Muscle of leg (tissue), 11 donors: ENCODE measurements around the gene MLLT1. TPM values are rescaled to one million over a fixed set of nuclear protein-coding genes. Genes with fewer than 3 reads are reported as not detected.

Experiments
- DNase-seq: peaks from one replicate; pipeline ENCODE4 v3.0.0; 2013
- H3K27ac ChIP-seq: one replicate; pipeline ENCODE4 v1.5.1; 2013; ENCODE audit warnings: mild to moderate bottlenecking, low read length, control low read depth
- H3K27me3 ChIP-seq: one replicate; pipeline ENCODE4 v1.6.1; 2013; ENCODE audit warnings: low read length; ENCODE audit not compliant: control insufficient read depth, insufficient read depth
- H3K36me3 ChIP-seq: one replicate; pipeline ENCODE4 v1.6.1; 2013; ENCODE audit warnings: low read length; ENCODE audit not compliant: control insufficient read depth, insufficient read depth
- H3K4me1 ChIP-seq: one replicate; pipeline ENCODE4 v1.6.1; 2013; ENCODE audit warnings: low read length; ENCODE audit not compliant: control insufficient read depth, insufficient read depth
- H3K4me3 ChIP-seq: one replicate; pipeline ENCODE4 v1.5.1; 2013; ENCODE audit warnings: low read length, control low read depth
- H3K9me3 ChIP-seq: replicated peaks from 2 replicates; pipeline ENCODE4 v1.6.1; 2013; ENCODE audit warnings: low read depth, low read length; ENCODE audit not compliant: control insufficient read depth
- whole genome bisulfite sequencing: methylation state at CpG from one replicate; pipeline ENCODE4 v1.1.5; 2013; ENCODE audit warnings: missing lambda C conversion rate; ENCODE audit not compliant: insufficient coverage; 5-methylcytosine and 5-hydroxymethylcytosine counted together
- polyA plus RNA-seq, 8 donors: library from polyadenylated mRNA; unstranded; fragments of 120-200 nt; gene quantifications; one replicate each; pipeline versions ENCODE4 v1.2.1 to v1.2.3, GENCODE V29; 2013; ENCODE audit warnings: inconsistent platforms in 1 of 8, low replicate concordance in 1 of 8; ENCODE audit not compliant: insufficient read length in 8 of 8, insufficient read depth in 1 of 8
- total RNA-seq: library from RNA; stranded (reverse); fragments of 120-200 nt; gene quantifications from one replicate; pipeline ENCODE4 v1.2.4, GENCODE V29; 2013

The MLLT1 gene
- total and polyA plus RNA-seq, 9 donors: 11.9 to 63.4 (median 56.4) TPM

DNA sequence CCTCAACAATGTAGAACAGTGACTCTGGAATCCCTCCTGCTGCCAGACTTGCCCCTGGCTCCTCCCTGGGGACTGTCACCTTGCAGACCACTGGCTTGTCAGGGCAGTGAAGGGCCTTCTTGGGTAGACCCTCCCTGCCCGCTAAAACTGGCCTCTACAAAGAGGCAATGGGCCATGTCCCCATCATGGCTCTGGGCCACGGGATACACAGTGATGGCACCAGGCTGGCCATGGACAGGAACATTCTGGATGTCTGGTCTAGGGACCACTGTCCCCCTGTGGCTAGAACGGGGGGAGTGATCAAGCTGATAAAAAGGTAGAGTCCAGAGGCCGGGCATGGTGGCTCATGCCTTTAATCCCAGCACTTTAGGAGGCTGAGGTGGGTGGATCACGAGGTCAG, 83.4 kb downstream of the MLLT1 start:
- no peaks in the 10 kb centered on the region for H3K27me3 ChIP-seq
- H3K4me3 ChIP-seq: no peak overlapping the region
- no peak for DNase-seq
- peaks cover 26% of the 10 kb centered on the region for H3K9me3 ChIP-seq
- H3K4me1 ChIP-seq: peaks cover 13% of the 10 kb centered on the region
- no peak overlapping the region for H3K27ac ChIP-seq
- 98% methylated on average over 4 of the region's 5 CpGs for WGBS
- H3K36me3 ChIP-seq: peaks cover 8% of the 10 kb centered on the region

DNA sequence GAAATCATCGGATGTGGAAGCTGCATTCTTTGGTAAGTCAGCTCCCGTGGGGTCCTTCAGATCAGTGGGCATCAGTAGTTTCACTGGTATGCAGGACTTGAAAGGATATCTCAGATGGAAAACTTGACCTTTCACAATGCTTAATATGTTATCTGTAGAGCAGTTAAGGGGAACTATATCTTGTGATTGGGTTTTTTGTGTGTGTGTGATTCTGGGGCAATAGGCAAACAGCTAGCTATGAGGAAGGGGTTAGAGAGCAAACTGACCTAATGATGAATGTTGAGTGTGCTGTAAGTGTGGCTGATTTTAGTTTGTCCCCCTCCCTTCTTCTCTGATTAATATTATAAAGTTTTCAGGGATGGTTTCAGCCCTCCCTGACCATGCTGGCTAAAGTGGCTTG, 91.0 kb downstream of the MLLT1 start:
- Histone ChIP-seq H3K4me3 (no peak overlapping the region), H3K27me3 (no peaks in the 10 kb centered on the region), H3K4me1 (no peaks in the 10 kb centered on the region), H3K27ac (no peak overlapping the region), H3K36me3 (peaks cover 4% of the 10 kb centered on the region), H3K9me3 (peaks cover 59% of the 10 kb centered on the region)
- 100% methylated on average over 1 of the region's 2 CpGs for WGBS
- no peak for DNase-seq

- 96% methylated on average over 6 of the region's 6 CpGs for WGBS
- no peaks in the 10 kb centered on the region for H3K27me3 ChIP-seq
- no peak overlapping the region for H3K27ac ChIP-seq
- no peaks in the 10 kb centered on the region for H3K4me1 ChIP-seq
- DNase-seq: no peak
- H3K9me3 ChIP-seq: peaks cover 57% of the 10 kb centered on the region
- peaks cover 4% of the 10 kb centered on the region for H3K36me3 ChIP-seq
- H3K4me3 ChIP-seq: no peak overlapping the region
Measured at GRCh38 chr19:6187374-6187773, 92.4 kb downstream of the MLLT1 start.

GRCh38 chr19:6185835-6186834, 93.6 kb downstream of the MLLT1 start:
- DNase-seq: peak; percentile 28
- H3K36me3 ChIP-seq: peaks cover 3% of the 10 kb centered on the region

DNA sequence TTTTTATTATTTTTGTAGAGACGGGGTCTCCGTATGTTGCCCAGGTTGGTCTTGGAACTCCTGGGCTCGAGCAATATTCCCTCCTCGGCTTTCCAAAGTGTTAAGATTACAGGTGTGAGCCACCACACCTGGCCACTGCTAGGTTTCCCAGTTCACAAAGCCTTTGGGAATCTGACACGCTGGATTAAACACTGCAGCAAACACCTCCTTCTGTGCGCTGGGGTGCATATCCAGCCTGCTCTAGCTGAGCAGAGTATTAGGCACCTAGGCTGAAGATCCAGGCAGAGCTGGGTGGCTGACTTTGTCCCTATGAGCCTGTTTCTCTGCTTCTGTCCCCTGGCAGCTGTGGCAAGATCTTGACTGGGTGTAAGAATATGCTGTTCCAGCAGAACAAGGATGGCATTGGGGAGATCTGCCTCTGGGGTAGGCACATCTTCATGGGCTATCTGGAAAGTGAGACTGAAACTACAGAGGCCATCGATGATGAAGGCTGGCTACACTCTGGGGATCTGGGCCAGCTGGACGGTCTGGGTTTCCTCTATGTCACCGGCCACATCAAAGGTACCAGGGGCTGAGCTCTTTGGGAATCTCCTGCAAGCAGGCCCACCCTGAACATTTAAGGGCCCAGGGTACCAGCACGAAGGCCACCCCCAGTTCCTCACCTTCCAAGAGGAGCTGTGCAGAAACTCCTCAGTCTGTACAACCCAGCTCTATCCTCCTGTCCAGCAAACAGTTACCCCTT, 94.5 kb downstream of the MLLT1 start:
- no peaks in the 10 kb centered on the region for H3K4me1 ChIP-seq
- H3K36me3 ChIP-seq: no peaks in the 10 kb centered on the region
- WGBS: 80% methylated on average over 10 of the region's 10 CpGs
- peaks cover 46% of the 10 kb centered on the region for H3K9me3 ChIP-seq
- H3K27ac ChIP-seq: no peak overlapping the region
- DNase-seq: no peak
- H3K4me3 ChIP-seq: no peak overlapping the region
- no peaks in the 10 kb centered on the region for H3K27me3 ChIP-seq

More at GRCh38 chr19:6185835-6186834, 93.6 kb downstream of the MLLT1 start:
- peaks cover 54% of the 10 kb centered on the region for H3K9me3 ChIP-seq
- no peak overlapping the region for H3K4me3 ChIP-seq
- H3K4me1 ChIP-seq: no peaks in the 10 kb centered on the region
- WGBS: 60% methylated on average over 2 of the region's 4 CpGs
- no peaks in the 10 kb centered on the region for H3K27me3 ChIP-seq
- H3K27ac ChIP-seq: no peak overlapping the region

DNA sequence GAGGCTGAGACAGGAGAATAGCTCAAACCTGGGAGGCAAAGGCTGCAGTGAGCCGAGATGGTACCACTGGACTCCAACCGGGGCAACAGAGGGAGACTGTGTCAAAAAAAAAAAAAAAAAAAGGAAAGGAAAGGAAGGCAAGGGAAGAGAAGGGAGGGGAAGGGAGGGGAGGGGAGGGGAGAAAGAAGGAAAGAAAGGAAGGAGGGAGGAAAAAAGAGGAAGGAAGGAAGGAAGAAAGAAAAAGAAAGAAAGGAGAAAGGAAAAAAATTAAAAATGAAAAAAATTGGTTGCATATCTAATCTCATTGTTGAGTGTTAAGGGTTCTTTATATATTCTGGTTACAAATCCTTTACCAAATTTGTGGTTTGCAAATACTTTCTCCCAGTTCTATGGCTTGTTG, 98.7 kb downstream of the MLLT1 start:
- H3K4me3 ChIP-seq: no peak overlapping the region
- H3K27ac ChIP-seq: no peak overlapping the region
- no peaks in the 10 kb centered on the region for H3K4me1 ChIP-seq
- DNase-seq: no peak
- no peaks in the 10 kb centered on the region for H3K36me3 ChIP-seq
- peaks cover 15% of the 10 kb centered on the region for H3K9me3 ChIP-seq
- WGBS: 61% methylated on average over 2 of the region's 2 CpGs
- no peaks in the 10 kb centered on the region for H3K27me3 ChIP-seq

- H3K4me3 ChIP-seq: no peak overlapping the region
- H3K27me3 ChIP-seq: no peaks in the 10 kb centered on the region
- WGBS: 83% methylated on average over 3 of the region's 5 CpGs
- DNase-seq: no peak
- peaks cover 2% of the 10 kb centered on the region for H3K9me3 ChIP-seq
- no peaks in the 10 kb centered on the region for H3K36me3 ChIP-seq
- H3K27ac ChIP-seq: no peak overlapping the region
- no peaks in the 10 kb centered on the region for H3K4me1 ChIP-seq
Measured at GRCh38 chr19:6173190-6173589, 106.6 kb downstream of the MLLT1 start.

- 76% methylated on average over 3 of the region's 3 CpGs for WGBS
- no peak overlapping the region for H3K27ac ChIP-seq
- no peak for DNase-seq
- H3K36me3 ChIP-seq: no peaks in the 10 kb centered on the region
- no peak overlapping the region for H3K4me3 ChIP-seq
- no peaks in the 10 kb centered on the region for H3K27me3 ChIP-seq
- H3K9me3 ChIP-seq: peaks cover 2% of the 10 kb centered on the region
- H3K4me1 ChIP-seq: no peaks in the 10 kb centered on the region
Measured at GRCh38 chr19:6172074-6172863, 107.5 kb downstream of the MLLT1 start.

- 75% methylated on average over 1 of the region's 1 CpG for WGBS
- no peak overlapping the region for H3K27ac ChIP-seq
- no peaks in the 10 kb centered on the region for H3K36me3 ChIP-seq
- no peak for DNase-seq
- H3K9me3 ChIP-seq: peaks cover 2% of the 10 kb centered on the region
- H3K27me3 ChIP-seq: no peaks in the 10 kb centered on the region
- no peaks in the 10 kb centered on the region for H3K4me1 ChIP-seq
- H3K4me3 ChIP-seq: no peak overlapping the region
Measured at GRCh38 chr19:6167115-6167514, 112.7 kb downstream of the MLLT1 start.
